HG03354 (cell line): ENCODE data around the gene TTC38.

Experiments used
- ATAC-seq: cut with Tn5 transposase; IDR thresholded peaks from one replicate; pipeline ENCODE4 v1.9.1; 2021; ENCODE audit warnings: mild to moderate bottlenecking; ENCODE audit not compliant: unreplicated experiment, poor library complexity, severe bottlenecking

TTC38 gene

DNA sequence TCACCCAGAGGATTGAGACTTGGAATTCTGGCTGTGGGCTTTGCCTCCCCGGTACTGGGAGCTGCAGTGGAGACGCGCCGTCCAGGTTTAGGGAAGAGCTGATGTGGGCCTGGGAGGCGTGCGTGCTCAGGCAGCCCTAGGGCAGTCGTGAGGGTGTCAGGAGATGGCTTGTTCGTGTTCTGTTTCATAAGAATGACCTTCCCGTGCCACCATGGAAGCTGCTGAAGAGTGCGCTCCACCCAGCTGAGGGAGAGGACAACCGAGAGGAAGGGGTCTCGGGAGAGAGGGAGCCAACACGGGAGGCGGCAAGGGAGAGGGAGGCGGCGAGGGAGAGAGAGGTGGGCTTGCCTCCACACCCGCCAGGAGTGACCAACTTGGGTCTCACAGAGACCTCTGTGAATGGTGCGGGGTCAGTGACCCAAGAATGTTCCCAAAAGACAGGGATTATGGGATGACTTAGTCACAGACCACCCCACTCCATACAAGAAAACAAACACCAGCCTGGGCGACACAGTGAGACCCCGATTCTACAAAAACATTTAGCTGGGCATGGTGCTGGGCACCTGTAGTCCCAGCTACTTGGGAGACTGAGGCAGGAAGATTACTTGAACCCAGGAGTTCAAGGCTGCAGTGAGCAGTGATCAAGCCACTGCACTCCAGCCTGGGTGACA is 53.0 kb downstream of the TTC38 start:
- ATAC-seq, result no peak

- no peak for ATAC-seq
Measured at GRCh38 chr22:46322711-46323110, 54.9 kb downstream of the TTC38 start.

DNA sequence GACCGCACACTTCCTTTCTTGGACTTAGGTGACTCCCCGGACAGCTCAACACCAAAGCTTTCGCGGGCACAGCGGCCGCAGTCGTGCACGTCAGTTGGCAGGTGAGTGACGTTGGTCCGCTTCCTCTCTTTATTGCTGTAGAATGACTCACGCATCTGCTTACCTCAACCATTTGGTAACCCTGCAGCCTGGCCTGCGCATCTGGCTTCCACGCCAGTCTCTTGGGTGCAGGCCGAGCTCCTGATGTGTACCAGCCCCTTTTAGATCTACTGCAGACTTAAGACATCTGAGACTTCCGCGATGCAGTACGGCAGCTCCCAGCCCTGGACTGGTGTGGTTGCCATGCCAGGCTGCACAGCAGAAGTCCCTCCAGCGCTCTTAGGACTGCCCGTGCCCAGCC is 55.4 kb downstream of the TTC38 start:
- no peak for ATAC-seq

DNA sequence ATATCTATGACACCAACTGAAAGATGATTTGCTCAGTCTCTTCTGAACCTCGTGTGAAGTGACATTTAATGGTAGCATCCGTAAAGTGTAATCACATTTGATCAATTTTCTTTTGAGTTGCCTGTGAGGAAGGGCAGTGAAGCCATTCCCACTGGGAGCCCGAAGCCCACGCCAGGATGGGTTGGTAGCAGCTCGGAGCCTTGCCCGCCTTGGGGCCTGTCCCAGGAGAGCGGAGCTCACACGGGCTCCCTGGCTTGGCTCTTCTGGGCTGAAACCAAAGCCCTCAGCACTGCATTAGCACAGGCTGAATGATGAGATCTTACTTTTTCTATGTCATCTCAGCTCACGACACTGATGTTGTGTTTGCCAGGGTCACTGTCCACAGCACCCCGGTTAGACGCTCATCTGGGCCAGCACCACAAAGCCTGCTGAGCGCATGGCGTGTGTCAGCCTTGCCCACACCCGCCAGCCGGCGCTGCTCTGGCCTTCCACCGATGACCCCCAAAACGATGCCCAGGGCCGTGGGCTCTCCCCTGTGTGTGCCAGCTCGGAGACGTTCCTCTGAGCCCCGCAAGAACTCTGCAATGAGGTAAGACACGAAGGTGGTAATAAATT is 58.4 kb downstream of the TTC38 start:
- no peak for ATAC-seq

GRCh38 chr22:46327691-46328465 is 60.1 kb downstream of the TTC38 start:
- ATAC-seq, result no peak

GRCh38 chr22:46328797-46329196 is 61.0 kb downstream of the TTC38 start:
- ATAC-seq, result no peak

GRCh38 chr22:46329616-46330015 is 61.8 kb downstream of the TTC38 start:
- no peak for ATAC-seq

DNA sequence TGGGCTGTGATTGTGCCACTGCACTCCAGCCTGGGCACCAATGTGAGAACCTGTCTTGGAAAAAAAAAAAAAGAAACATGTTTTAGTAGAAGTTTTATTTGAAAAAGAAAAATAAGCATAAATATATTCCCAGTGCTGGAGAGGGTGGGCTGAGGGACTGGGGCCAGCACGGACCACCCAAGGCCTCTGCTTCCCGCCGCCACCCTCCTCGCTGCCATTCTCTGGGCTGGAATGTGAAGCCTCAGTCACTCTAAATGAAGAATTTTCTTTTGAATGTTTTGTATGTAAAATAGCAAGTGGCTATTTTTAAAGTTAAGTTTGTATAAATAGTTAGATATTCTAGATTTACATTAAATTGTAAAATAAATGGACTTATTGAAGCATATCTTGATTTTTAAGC is 62.6 kb downstream of the TTC38 start:
- ATAC-seq, result no peak

DNA sequence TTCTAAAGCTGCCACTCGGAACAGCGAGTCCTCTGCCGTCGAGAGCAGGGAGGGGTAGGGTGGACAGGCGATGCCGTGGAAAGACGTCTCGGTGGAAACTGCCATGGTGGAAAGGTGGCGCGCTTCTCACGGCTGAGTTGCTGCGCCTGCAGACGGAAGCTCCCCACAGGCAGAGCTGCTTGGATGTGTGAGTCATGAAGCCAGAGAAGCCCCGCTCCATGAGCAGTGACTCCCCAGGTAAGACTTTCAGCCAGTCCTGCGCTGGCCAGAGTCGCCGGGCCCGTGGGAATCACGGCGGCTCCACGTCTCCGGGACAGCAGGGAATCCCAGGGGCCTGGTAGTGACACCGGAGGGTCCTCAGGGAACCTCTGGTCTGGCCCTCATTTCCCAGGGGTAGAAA is 63.7 kb downstream of the TTC38 start:
- ATAC-seq, result no peak

DNA sequence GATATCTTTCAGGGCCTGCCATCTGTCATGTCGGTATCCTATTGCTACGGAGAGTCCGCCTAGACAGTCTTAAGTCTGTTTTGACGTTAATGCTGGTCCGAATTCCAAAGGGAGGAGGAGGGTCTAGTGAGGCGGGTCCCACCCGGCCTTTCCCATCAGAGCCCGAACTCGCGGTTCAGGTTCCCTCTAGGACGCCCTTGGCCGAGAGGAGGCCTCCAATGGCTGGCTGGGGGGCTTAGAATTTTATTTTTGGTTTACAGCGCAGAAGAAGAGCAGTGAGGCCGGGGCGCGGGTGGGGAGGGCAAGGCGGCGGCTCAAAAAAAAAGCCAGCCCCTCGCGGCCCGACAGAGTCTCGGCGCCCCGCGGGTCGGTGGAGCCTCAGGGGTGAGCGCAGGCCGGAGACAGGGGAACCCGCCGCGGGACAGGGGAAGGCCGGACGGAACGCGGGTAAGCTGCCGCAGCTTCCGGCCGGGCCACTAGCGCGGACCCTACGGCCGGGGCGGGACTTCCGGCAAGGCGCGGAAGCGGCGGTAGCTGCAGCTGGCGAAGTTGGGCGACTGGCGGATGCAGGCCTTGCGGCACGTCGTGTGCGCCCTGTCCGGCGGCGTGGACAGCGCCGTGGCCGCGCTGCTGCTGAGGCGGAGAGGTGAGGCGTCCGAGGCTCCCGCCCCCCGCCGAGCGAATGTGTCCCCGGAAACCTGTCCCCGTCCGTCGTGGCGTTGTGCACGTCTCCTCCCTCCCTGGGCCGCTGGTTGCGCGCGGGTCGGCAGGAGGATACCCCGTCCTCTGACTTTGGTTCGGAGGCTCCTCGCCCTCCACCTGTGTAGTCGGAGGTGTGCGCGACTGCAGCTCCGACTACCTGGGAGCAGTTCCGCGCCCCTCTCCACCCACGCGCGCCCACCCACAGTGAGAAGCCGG is 67.7 kb downstream of the TTC38 start, which contains the start of gene TRMU:
Gene TRMU, plus strand, starts transcription at position 514 of the 918 bp plus-strand sequence. Its CDS starts 51 bp downstream, at position 565.
- ATAC-seq, result peak; percentile 86

DNA sequence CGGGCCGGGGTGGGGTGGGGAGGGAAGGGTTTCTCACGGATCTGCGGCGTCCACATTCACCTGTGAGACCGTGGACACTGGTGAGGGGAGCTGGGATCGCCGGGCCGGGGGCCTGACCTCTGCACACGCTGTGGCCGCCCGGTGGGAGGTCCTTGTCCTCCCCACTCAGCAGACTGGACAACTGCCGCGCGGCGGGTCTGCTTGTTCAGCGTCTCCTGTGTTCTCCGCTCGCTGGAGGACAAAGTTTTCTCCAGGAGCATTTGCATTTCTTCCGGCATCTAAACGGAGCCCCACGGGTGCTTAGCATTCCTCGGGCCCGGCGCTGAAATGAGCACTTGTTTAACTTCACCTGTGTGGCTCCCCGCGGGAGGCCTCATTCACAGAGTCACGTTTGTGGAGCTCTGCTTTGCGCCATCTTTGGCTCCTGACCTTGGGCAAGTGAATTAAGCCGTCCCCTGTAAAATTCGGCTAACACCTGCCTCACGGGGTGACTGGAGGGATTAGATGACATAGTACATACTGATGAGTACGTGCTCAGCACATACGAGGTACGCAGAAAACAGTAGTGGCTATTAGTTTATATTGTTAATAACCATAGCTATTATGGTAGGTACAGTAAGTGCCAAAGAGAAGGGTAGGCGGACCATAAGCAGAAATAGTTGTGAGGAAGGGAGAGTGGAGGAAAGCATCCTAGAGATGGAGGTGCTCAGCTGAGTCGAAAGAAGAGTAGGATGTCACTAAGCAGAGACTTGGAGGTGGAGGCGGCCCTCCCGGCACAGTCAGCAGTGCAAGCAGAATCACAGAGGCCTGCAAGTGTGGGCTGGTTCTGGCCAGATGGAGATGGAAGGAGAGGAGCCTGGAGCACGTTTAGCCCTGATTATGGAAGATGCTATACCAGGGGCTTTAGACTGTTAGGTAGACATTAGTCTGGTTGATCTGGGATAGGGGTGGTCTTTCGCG is 68.6 kb downstream of the TTC38 start:
- ATAC-seq, result peak; percentile 19

DNA sequence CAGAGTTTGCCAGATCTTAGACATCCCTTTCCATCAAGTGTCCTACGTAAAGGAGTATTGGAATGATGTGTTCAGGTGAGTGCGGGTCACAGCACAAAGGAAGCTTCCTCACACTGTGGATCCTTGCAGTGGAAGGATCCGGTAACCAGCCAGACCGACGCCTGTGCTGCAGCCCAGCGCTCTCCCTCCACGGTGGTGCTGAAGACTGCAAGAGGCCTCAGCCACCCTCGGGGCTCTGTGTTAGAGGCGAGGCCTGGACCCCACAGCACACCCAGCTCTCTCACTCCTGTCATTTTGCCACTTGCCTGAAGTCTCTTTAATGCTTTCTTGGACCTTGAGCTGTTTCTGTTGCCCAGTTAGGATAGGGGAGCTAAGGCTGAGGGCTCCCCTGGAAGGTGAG is 70.1 kb downstream of the TTC38 start:
- no peak for ATAC-seq

DNA sequence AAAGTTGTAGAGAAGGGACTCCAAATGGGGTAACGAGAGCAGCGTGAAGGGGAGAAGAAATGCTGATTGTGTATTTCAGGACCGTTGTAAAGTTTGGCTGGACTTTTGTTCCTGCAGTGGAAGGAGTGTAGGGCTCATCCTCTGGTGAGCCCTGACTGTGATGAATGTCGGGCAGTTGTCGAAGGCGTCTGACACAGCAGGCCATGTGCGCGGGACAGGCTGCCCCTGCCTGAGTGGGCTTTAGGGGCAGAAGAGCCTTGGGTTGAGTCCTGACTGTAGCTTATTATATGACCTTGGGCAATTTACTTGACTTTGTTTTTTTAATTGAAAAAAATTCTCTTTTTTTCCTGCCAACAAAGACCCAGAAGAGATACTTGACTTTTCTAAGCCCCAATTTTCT is 70.8 kb downstream of the TTC38 start:
- ATAC-seq, result no peak

DNA sequence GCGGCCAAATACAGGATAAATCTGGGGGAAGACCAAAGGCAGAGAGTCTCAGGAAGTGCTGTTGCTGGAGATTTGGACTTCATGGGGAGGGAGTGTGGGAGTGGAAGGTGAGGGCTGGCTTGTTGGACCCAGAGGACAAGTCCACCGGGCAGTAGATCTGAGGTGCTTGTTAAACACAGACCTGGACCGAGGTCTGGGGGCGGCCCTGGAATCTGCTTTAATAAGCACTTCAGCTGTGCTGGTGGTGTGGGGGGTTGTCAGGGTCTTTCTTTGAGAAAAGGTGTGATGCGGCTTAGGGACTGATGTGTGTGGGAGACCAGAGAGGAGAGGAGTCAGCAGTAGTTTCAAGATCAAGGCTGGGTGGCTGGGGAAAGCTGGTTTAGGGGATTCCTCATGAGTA is 72.1 kb downstream of the TTC38 start:
- ATAC-seq, result no peak

- ATAC-seq, result no peak
Measured at GRCh38 chr22:46340676-46341075, 72.9 kb downstream of the TTC38 start.
